ENCODE data around the gene FASTKD1.
A peak's percentile ranks its signal among the peaks of the same experiment; 100 is the strongest.

FASTKD1 gene

DNA sequence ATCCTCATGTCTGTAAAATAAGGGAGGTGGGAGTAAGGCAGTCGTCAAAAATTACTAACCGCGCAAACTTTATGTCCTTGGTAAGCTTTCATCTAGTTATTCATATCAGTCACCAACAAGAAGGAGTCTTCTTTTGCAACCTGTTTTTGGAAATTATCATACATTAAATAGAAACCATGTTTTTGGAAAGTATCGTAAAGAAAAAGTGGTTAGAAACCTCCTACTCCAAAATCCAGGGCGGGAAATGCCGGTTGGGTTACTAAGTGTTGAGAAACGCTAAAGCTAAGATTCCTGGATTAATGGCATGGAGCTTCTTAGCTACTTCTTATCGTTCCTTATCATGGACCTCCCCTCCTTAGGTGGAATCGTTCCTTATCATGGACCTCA lies 93.6 kb downstream of the FASTKD1 start:
- peak overlapping the region; percentile 78 for H3K4me3 ChIP-seq (ENCODE audit: low read depth, low read length)
- TF ChIP-seq, protein P1, sequence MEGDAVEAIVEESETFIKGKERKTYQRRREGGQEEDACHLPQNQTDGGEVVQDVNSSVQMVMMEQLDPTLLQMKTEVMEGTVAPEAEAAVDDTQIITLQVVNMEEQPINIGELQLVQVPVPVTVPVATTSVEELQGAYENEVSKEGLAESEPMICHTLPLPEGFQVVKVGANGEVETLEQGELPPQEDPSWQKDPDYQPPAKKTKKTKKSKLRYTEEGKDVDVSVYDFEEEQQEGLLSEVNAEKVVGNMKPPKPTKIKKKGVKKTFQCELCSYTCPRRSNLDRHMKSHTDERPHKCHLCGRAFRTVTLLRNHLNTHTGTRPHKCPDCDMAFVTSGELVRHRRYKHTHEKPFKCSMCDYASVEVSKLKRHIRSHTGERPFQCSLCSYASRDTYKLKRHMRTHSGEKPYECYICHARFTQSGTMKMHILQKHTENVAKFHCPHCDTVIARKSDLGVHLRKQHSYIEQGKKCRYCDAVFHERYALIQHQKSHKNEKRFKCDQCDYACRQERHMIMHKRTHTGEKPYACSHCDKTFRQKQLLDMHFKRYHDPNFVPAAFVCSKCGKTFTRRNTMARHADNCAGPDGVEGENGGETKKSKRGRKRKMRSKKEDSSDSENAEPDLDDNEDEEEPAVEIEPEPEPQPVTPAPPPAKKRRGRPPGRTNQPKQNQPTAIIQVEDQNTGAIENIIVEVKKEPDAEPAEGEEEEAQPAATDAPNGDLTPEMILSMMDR (IDR thresholded peaks at IDR 0.05; ENCODE audit: low read depth, low read length, missing control alignments) = no peak
- no peak for DNase-seq (ENCODE audit: low read depth)
